Measurements from ENCODE around the gene MED13.

MED13 gene

GRCh38 chr17:62094175-62094574 lies 29.1 kb upstream of the MED13 start:
- H3K27ac ChIP-seq = no peak overlapping the region
- TF ChIP-seq, protein P1, sequence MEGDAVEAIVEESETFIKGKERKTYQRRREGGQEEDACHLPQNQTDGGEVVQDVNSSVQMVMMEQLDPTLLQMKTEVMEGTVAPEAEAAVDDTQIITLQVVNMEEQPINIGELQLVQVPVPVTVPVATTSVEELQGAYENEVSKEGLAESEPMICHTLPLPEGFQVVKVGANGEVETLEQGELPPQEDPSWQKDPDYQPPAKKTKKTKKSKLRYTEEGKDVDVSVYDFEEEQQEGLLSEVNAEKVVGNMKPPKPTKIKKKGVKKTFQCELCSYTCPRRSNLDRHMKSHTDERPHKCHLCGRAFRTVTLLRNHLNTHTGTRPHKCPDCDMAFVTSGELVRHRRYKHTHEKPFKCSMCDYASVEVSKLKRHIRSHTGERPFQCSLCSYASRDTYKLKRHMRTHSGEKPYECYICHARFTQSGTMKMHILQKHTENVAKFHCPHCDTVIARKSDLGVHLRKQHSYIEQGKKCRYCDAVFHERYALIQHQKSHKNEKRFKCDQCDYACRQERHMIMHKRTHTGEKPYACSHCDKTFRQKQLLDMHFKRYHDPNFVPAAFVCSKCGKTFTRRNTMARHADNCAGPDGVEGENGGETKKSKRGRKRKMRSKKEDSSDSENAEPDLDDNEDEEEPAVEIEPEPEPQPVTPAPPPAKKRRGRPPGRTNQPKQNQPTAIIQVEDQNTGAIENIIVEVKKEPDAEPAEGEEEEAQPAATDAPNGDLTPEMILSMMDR (IDR thresholded peaks at IDR 0.05) = no peak
- TF ChIP-seq ZFX (IDR thresholded peaks at IDR 0.05; ENCODE audit: borderline replicate concordance) = no peak

DNA sequence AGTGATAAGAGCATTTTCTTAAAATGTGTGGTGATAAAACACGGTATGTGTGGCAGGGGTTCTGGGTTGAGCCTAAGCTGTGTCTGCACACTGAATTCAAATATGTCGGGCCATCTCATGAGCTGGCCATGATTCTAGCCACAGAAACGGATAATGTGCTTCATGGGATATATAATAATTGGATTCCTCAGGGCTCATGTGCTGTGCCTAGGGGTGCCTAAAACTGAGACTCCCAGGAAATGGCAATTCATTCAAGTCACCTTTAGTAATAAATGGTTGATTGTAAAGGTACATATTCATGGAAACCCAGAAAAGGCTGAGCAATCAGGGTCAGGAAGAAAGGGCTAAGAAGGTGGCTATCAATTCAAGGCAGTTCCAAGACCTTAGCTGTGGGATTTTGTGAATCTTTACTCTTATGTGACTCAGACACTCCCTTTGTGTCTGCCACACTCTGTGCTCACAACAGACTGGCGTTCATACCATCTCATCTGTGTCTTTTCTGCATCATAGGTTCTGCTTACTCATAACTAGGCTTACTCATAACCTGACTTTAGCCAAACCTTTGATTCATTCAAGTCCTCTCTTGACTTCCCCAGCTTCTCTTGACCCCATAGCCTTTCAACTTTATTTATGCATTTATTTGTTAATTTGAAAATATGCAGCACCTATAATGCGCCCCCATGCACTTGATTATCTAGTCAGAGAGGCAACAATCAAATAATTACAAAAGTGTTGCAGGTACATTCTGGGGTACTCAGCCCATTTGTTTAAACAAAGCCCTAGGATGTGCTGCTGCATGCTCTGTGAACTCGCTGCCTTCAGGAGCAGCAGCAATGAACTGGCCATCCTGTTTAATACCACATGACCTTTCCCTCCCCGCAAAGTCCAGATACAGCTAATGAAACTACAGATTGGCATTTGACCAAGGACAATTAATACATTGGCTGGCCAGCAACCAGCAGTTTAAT lies 28.4 kb upstream of the MED13 start:
- H3K27ac ChIP-seq = no peak overlapping the region
- TF ChIP-seq, protein P1 (IDR thresholded peaks at IDR 0.05) = no peak
- no peak for TF ChIP-seq ZFX (IDR thresholded peaks at IDR 0.05; ENCODE audit: borderline replicate concordance)

DNA sequence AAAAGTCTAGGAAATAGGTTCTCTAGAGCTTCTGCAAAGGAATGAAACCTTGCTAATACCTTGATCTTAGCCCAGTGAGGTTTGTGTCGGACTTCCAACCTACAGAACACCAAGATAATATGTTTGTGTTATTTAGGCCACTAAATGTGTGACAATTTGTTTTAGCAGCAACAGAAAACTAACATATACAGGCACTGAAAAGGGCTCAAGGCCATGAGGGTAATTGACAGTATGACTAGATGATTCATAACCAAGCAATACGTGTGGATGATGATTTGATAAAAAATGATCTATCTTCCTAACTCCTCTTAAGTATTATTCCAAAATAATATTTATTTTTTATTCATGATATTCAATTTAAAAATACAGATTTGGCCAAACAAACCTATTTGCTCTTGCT lies 27.7 kb upstream of the MED13 start:
- TF ChIP-seq, protein P1 (IDR thresholded peaks at IDR 0.05) = no peak
- no peak for TF ChIP-seq ZFX (IDR thresholded peaks at IDR 0.05; ENCODE audit: borderline replicate concordance)
- no peak overlapping the region for H3K27ac ChIP-seq

- H3K27ac ChIP-seq = no peak overlapping the region
- TF ChIP-seq ZFX (IDR thresholded peaks at IDR 0.05; ENCODE audit: borderline replicate concordance) = no peak
- TF ChIP-seq, protein P1 (IDR thresholded peaks at IDR 0.05) = no peak
Measured at GRCh38 chr17:62091804-62092203, 26.7 kb upstream of the MED13 start.

DNA sequence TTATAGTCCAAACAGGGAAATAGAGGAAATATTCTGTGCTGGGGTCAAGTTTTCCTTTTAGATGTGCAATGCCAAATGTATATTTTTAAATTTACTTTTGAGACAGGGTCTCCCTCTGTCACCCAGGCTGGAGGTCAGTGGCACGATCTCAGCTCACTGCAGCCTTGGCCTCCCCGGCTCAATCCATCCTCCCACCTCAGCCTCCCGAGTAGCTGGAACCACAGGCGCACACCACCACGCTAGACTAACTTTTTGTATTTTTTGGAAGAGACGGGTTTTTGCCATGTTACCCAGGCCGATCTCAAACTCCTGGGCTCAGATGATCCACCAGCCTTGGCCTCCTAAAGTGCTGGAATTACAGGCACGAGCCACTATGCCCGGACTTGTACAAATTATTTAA lies 25.8 kb upstream of the MED13 start:
- TF ChIP-seq, protein P1 (IDR thresholded peaks at IDR 0.05) = no peak
- no peak for TF ChIP-seq ZFX (IDR thresholded peaks at IDR 0.05; ENCODE audit: borderline replicate concordance)
- H3K27ac ChIP-seq = no peak overlapping the region

- no peak for TF ChIP-seq ZFX (IDR thresholded peaks at IDR 0.05; ENCODE audit: borderline replicate concordance)
- TF ChIP-seq, protein P1 (IDR thresholded peaks at IDR 0.05) = no peak
- H3K27ac ChIP-seq = no peak overlapping the region
Measured at GRCh38 chr17:62090021-62090824, 25.1 kb upstream of the MED13 start.

Data from 22Rv1 (cell line).